HG03103 (cell line): ENCODE measurements around the gene SPN.
"Not testable (repeated sequence)": the region's sequence is repeated elsewhere in the genome, so short reads cannot be mapped to it uniquely, and the experiment has no call there.

Experiments used
- ATAC-seq: cut with Tn5 transposase; IDR thresholded peaks from one replicate; pipeline ENCODE4 v1.9.1; 2021; ENCODE audit warnings: low read depth; ENCODE audit not compliant: unreplicated experiment

Gene SPN

GRCh38 chr16:29645694-29646187, 17.3 kb upstream of the SPN start:
- no peak for ATAC-seq

- ATAC-seq: no peak
These were observed 16.1 kb upstream of the SPN start for GRCh38 chr16:29646947-29647346.

GRCh38 chr16:29649588-29650494, 13.2 kb upstream of the SPN start:
- ATAC-seq: no peak

GRCh38 chr16:29650771-29651170, 12.3 kb upstream of the SPN start:
- no peak for ATAC-seq

- no peak for ATAC-seq
These were observed 11.2 kb upstream of the SPN start for GRCh38 chr16:29651774-29652349.

GRCh38 chr16:29653471-29653870, 9.6 kb upstream of the SPN start:
- ATAC-seq: no peak

- not testable (repeated sequence) for ATAC-seq
These were observed 9.2 kb upstream of the SPN start for GRCh38 chr16:29653890-29654289.

- ATAC-seq: no peak
These were observed 6.1 kb upstream of the SPN start for GRCh38 chr16:29656688-29657523.

GRCh38 chr16:29658705-29659104, 4.3 kb upstream of the SPN start:
- no peak for ATAC-seq

- no peak for ATAC-seq
These were observed 883 bp upstream of the SPN start for GRCh38 chr16:29662000-29662728.

GRCh38 chr16:29662729-29663015, 375 bp upstream of the SPN start:
- no peak for ATAC-seq

GRCh38 chr16:29663807-29664090, 702 bp downstream of the SPN start:
- ATAC-seq: no peak

GRCh38 chr16:29664091-29664921, 1.3 kb downstream of the SPN start:
- no peak for ATAC-seq

GRCh38 chr16:29665294-29666077, 2.4 kb downstream of the SPN start:
- ATAC-seq: no peak

GRCh38 chr16:29667322-29667610, 4.2 kb downstream of the SPN start:
- not testable (repeated sequence) for ATAC-seq

- ATAC-seq: no peak
These were observed 4.7 kb downstream of the SPN start for GRCh38 chr16:29667755-29668154.

GRCh38 chr16:29668267-29668666, 5.2 kb downstream of the SPN start:
- no peak for ATAC-seq

GRCh38 chr16:29673501-29673900, 10.5 kb downstream of the SPN start:
- ATAC-seq: no peak

- ATAC-seq: no peak
These were observed 11.1 kb downstream of the SPN start for GRCh38 chr16:29674188-29674587.
